NOMO-1 treated with dmso at 0.1 percent for 144 hours (cell line): Measurements from ENCODE around the gene ANKFN1.

Experiments
- DNase-seq: peaks from one replicate; lab custom pipeline; 2025; ENCODE audit not compliant: unreplicated experiment; lab: John Stamatoyannopoulos, UW

ANKFN1 gene

GRCh38 chr17:56557682-56558081, 404.4 kb downstream of the ANKFN1 start:
- no peak for DNase-seq

- no peak for DNase-seq
Measured at GRCh38 chr17:56558088-56558487, 404.8 kb downstream of the ANKFN1 start.
